HCT116 (cell line): ENCODE results near the gene CYSLTR2. TPM values are rescaled to one million over a fixed set of nuclear protein-coding genes. Genes with fewer than 3 reads are reported as not detected.

ENCODE experiments used
- ATAC-seq: fragments of 200-7000 bp; cut with Tn5 transposase; 2 replicates; pipeline ENCODE4 v1.9.1; 2020; ENCODE audit warnings: mild to moderate bottlenecking, moderate library complexity
- BruUV-seq: library from RNA; stranded (reverse); fragments of 400-500 nt; replicated peaks from 2 replicates; lab custom pipeline; 2021; lab: Mats Ljungman, UMichigan
- CTCF ChIA-PET: fragments of 300-600 bp; sonication (Branson Sonifier 250); formaldehyde crosslinking; loops from one replicate; lab custom pipeline; 2021; ENCODE audit warnings: antibody characterized with exemption; lab: Charles Lee
- POLR2A ChIA-PET: fragments of 300-600, 350-600 bp; sonication (Branson Sonifier 250); formaldehyde crosslinking; loops from one replicate; lab custom pipeline; 2021; ENCODE audit warnings: antibody characterized with exemption; lab: Charles Lee
- RAD21 ChIA-PET, 2 experiments: fragments of 300-600 bp; sonication (Branson Sonifier 250); formaldehyde crosslinking; loops; one replicate each; lab custom pipeline; 2023; ENCODE audit warnings: low total read pairs in 2 of 2; ENCODE audit not compliant: uncharacterized antibody in 2 of 2, unreplicated experiment in 2 of 2, low non-redundant PET in 1 of 2; lab: Charles Lee
- DNase-seq: peaks from one replicate; pipeline ENCODE4 v3.0.0-alpha.2; 2010; ENCODE audit warnings: low read depth, low spot score
- H2AFZ ChIP-seq: fragments of 200-600 bp; shearing (Covaris generic), sonication (generic); 2 replicates; pipeline ENCODE4 v1.6.1; 2017; ENCODE audit warnings: low read depth, mixed run types, mixed read lengths, antibody characterized with exemption, low read length; ENCODE audit not compliant: poor library complexity, severe bottlenecking
- H3K27ac ChIP-seq: 2 replicates; pipeline ENCODE4 v1.5.1; 2012; ENCODE audit warnings: low read depth, low read length
- H3K27me3 ChIP-seq: fragments of 200-600 bp; sonication (generic); 2 replicates; pipeline ENCODE4 v1.6.1; 2016; ENCODE audit warnings: mixed run types, low read length, mixed read lengths; ENCODE audit not compliant: insufficient read depth
- H3K36me3 ChIP-seq, 2 experiments: fragments of 200-500 bp in 1 of 2; fragments of 200-600 bp in 1 of 2; sonication (Bioruptor generic) in 1 of 2; sonication (generic) in 1 of 2; 2 replicates each; pipeline versions ENCODE4 v1.5.1 to v1.6.1; 2014 to 2016; ENCODE audit warnings: low read length in 2 of 2, inconsistent platforms in 1 of 2, mixed read lengths in 1 of 2, mixed run types in 1 of 2; ENCODE audit not compliant: insufficient read depth in 2 of 2, control insufficient read depth in 1 of 2
- H3K4me1 ChIP-seq, 2 experiments: fragments of 200-600 bp in 1 of 2; sonication (generic) in 1 of 2; 2 replicates each; pipeline versions ENCODE4 v1.5.1 to v1.6.1; 2012 to 2017; ENCODE audit warnings: low read length in 2 of 2, inconsistent platforms in 1 of 2, mild to moderate bottlenecking in 1 of 2, mixed read lengths in 1 of 2, mixed run types in 1 of 2, moderate library complexity in 1 of 2; ENCODE audit not compliant: insufficient read depth in 2 of 2, control insufficient read depth in 1 of 2
- H3K4me2 ChIP-seq: fragments of 200-600 bp; sonication (generic); 2 replicates; pipeline ENCODE4 v1.6.1; 2017; ENCODE audit warnings: mixed run types, low read length, mixed read lengths
- H3K4me3 ChIP-seq, 2 experiments: fragments of 200-600 bp in 1 of 2; sonication (generic) in 1 of 2; replicated peaks in 1 of 2; 2 replicates each; pipeline ENCODE4 v1.5.1; 2011 to 2016; ENCODE audit warnings: low read length in 2 of 2, control low read depth in 1 of 2, low read depth in 1 of 2, mild to moderate bottlenecking in 1 of 2, mixed read lengths in 1 of 2, mixed run types in 1 of 2
- H3K79me2 ChIP-seq: fragments of 200-600 bp; sonication (generic); 2 replicates; pipeline ENCODE4 v1.6.1; 2017; ENCODE audit warnings: mild to moderate bottlenecking, mixed run types, low read length, moderate library complexity, mixed read lengths; ENCODE audit not compliant: insufficient read depth
- H3K9ac ChIP-seq: fragments of 200-600 bp; sonication (generic); 2 replicates; pipeline ENCODE4 v1.6.1; 2016; ENCODE audit warnings: low read length, mixed read lengths
- H3K9me2 ChIP-seq: fragments of 200-600 bp; sonication (generic), shearing (Covaris generic); 2 replicates; pipeline ENCODE4 v1.6.1; 2017; ENCODE audit warnings: mixed run types, mild to moderate bottlenecking, moderate library complexity; ENCODE audit not compliant: insufficient read depth
- H3K9me3 ChIP-seq, 2 experiments: fragments of 200-500 bp in 1 of 2; fragments of 200-600 bp in 1 of 2; sonication (Bioruptor generic) in 1 of 2; sonication (generic) in 1 of 2; 2 replicates each; pipeline ENCODE4 v1.6.1; 2014 to 2017; ENCODE audit warnings: low read length in 2 of 2, mixed read lengths in 2 of 2, inconsistent platforms in 1 of 2, low read depth in 1 of 2, mild to moderate bottlenecking in 1 of 2, mixed run types in 1 of 2, moderate library complexity in 1 of 2; ENCODE audit not compliant: control insufficient read depth in 1 of 2, insufficient read depth in 1 of 2
- H4K20me1 ChIP-seq: fragments of 200-600 bp; sonication (generic), shearing (Covaris generic); 2 replicates; pipeline ENCODE4 v1.6.1; 2017; ENCODE audit warnings: mixed run types, mild to moderate bottlenecking, moderate library complexity; ENCODE audit not compliant: insufficient read depth
- CEBPB ChIP-seq: IDR thresholded peaks from 2 replicates; pipeline ENCODE4 v1.6.1; 2012; ENCODE audit warnings: low read depth
- ELF1 ChIP-seq: IDR thresholded peaks from 2 replicates; pipeline ENCODE4 v1.6.1; 2012; ENCODE audit warnings: low read depth, borderline replicate concordance
- EZH2 ChIP-seq: fragments of 200-600 bp; sonication (generic); IDR thresholded peaks from 2 replicates; pipeline ENCODE4 v1.6.1; 2017; ENCODE audit warnings: antibody characterized with exemption, mixed run types
- EZH2phosphoT487 ChIP-seq: fragments of 200-600 bp; IDR thresholded peaks from 2 replicates; pipeline ENCODE4 v1.6.1; 2018; ENCODE audit warnings: antibody characterized with exemption, borderline replicate concordance
- FOSL1 ChIP-seq: IDR thresholded peaks from 2 replicates; pipeline ENCODE4 v1.6.1; 2012; ENCODE audit warnings: low read depth
- JUND ChIP-seq: IDR thresholded peaks from 2 replicates; pipeline ENCODE4 v1.6.1; 2012
- RAD21 ChIP-seq: IDR thresholded peaks from 2 replicates; pipeline ENCODE4 v1.6.1; 2012; ENCODE audit warnings: low read depth, mild to moderate bottlenecking
- SIN3A ChIP-seq: IDR thresholded peaks from 2 replicates; pipeline ENCODE4 v1.6.1; 2012; ENCODE audit warnings: low read depth
- SP1 ChIP-seq: IDR thresholded peaks from 2 replicates; pipeline ENCODE4 v1.6.1; 2012; ENCODE audit warnings: low read depth
- SRF ChIP-seq: IDR thresholded peaks from 2 replicates; pipeline ENCODE4 v1.6.1; 2012; ENCODE audit warnings: low read depth
- TCF7L2 ChIP-seq: IDR thresholded peaks from 2 replicates; pipeline ENCODE4 v1.7.0; 2011; ENCODE audit warnings: borderline replicate concordance, inconsistent platforms; ENCODE audit not compliant: insufficient read depth, insufficient read length; ENCODE audit errors: extremely low read depth
- ZFX ChIP-seq: fragments of 450-650 bp; IDR thresholded peaks from 2 replicates; pipeline ENCODE4 v1.6.1; 2017
- intact Hi-C: fragments of 100-400 bp; cut with micrococcal nuclease; formaldehyde crosslinking; loops from 2 replicates; pipeline ENCODE4 v1.10.0; 2022
- total RNA-seq: library from RNA; stranded (reverse); gene quantifications from one replicate; pipeline ENCODE4 v1.2.1, GENCODE V29; 2021; ENCODE audit not compliant: unreplicated experiment
- TF ChIP-seq, protein P1 (sequence below), 3 experiments: fragments of 200-600 bp in 1 of 3; sonication (generic) in 1 of 3; IDR thresholded peaks in 2 of 3; conservative IDR thresholded peaks in 1 of 3; 2 replicates each; pipeline ENCODE4 v1.5.1; 2012 to 2017; ENCODE audit warnings: low read depth in 2 of 3, low read length in 2 of 3, antibody characterized with exemption in 1 of 3, borderline replicate concordance in 1 of 3, control low read depth in 1 of 3, mild to moderate bottlenecking in 1 of 3, mixed read lengths in 1 of 3, mixed run types in 1 of 3, moderate library complexity in 1 of 3; ENCODE audit not compliant: insufficient read depth in 1 of 3
- TF ChIP-seq, protein P2 (sequence below): IDR thresholded peaks from 2 replicates; pipeline ENCODE4 v1.6.1; 2011; ENCODE audit warnings: mild to moderate bottlenecking, low read length, moderate library complexity; ENCODE audit not compliant: insufficient replicate concordance; ENCODE audit errors: extremely low read depth

The CYSLTR2 gene
- total RNA-seq, 1 experiment from 2014 or later: not detected

DNA sequence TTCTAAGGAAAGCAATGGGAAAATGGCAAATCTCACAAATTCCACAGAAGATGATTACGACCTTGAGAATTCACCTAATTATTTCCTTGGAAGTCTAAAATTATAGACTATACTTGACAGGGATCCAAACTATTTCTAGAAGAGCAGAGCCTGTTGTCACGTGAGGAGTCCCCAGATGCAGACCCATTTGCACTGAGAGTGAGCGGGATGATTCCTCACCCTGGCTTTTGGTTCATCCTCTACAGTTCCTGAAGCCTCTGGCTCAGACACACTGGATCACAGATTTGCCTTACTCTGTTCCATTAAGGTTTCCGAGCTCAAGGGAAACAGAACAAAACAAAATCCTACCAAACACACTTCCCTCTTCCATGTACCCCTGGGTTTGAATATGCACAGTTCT, 23.0 kb upstream of the CYSLTR2 start:
- BruUV-seq: no TSS peak
- no peaks in the 10 kb centered on the region for H3K9me3 ChIP-seq
- ATAC-seq (no peak), DNase-seq (no peak)
- H3K9ac ChIP-seq: no peak overlapping the region
- ChIA-PET RAD21 (no interaction called here), POLR2A (no interaction called here), CTCF (no interaction called here)
- no peak overlapping the region for H3K4me2 ChIP-seq
- TF ChIP-seq SRF (no peak), ZFX (no peak), FOSL1 (no peak), CEBPB (no peak), EZH2phosphoT487 (no peak), SP1 (no peak), RAD21 (no peak), JUND (no peak), SIN3A (no peak), EZH2 (no peak), ELF1 (no peak), TCF7L2 (no peak)
- TF ChIP-seq, protein P1, sequence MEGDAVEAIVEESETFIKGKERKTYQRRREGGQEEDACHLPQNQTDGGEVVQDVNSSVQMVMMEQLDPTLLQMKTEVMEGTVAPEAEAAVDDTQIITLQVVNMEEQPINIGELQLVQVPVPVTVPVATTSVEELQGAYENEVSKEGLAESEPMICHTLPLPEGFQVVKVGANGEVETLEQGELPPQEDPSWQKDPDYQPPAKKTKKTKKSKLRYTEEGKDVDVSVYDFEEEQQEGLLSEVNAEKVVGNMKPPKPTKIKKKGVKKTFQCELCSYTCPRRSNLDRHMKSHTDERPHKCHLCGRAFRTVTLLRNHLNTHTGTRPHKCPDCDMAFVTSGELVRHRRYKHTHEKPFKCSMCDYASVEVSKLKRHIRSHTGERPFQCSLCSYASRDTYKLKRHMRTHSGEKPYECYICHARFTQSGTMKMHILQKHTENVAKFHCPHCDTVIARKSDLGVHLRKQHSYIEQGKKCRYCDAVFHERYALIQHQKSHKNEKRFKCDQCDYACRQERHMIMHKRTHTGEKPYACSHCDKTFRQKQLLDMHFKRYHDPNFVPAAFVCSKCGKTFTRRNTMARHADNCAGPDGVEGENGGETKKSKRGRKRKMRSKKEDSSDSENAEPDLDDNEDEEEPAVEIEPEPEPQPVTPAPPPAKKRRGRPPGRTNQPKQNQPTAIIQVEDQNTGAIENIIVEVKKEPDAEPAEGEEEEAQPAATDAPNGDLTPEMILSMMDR (IDR thresholded peaks at IDR 0.05 in 2 of 3, conservative IDR thresholded peaks at IDR 0.05 in 1 of 3; ENCODE audit: borderline replicate concordance in 1 of 3, insufficient read depth in 1 of 3, low read depth in 2 of 3, low read length in 2 of 3): no peak
- TF ChIP-seq, protein P2, sequence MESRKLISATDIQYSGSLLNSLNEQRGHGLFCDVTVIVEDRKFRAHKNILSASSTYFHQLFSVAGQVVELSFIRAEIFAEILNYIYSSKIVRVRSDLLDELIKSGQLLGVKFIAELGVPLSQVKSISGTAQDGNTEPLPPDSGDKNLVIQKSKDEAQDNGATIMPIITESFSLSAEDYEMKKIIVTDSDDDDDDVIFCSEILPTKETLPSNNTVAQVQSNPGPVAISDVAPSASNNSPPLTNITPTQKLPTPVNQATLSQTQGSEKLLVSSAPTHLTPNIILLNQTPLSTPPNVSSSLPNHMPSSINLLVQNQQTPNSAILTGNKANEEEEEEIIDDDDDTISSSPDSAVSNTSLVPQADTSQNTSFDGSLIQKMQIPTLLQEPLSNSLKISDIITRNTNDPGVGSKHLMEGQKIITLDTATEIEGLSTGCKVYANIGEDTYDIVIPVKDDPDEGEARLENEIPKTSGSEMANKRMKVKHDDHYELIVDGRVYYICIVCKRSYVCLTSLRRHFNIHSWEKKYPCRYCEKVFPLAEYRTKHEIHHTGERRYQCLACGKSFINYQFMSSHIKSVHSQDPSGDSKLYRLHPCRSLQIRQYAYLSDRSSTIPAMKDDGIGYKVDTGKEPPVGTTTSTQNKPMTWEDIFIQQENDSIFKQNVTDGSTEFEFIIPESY: no peak
- H3K27me3 ChIP-seq: no peaks in the 10 kb centered on the region
- H3K79me2 ChIP-seq: no peaks in the 10 kb centered on the region
- H3K27ac ChIP-seq: no peak overlapping the region
- H3K4me1 ChIP-seq: no peaks in the 10 kb centered on the region
- intact Hi-C loops: no loop called here
- no peaks in the 10 kb centered on the region for H3K36me3 ChIP-seq
- no peak overlapping the region for H3K4me3 ChIP-seq
- H4K20me1 ChIP-seq: no peaks in the 10 kb centered on the region
- H3K9me2 ChIP-seq: no peaks in the 10 kb centered on the region
- no peak overlapping the region for H2AFZ ChIP-seq
